Subcutaneous abdominal adipose tissue (tissue), 5 donors: ENCODE measurements around the gene PFAS.

Source experiments
- H3K27ac ChIP-seq: one replicate; pipeline ENCODE4 v1.7.0; 2013; ENCODE audit warnings: low read depth, mild to moderate bottlenecking, inconsistent platforms, low read length, moderate library complexity
- H3K27me3 ChIP-seq, 5 donors: one replicate each; pipeline ENCODE4 v1.7.0; 2013; ENCODE audit warnings: low read length in 5 of 5, inconsistent platforms in 1 of 5; ENCODE audit not compliant: control insufficient read depth in 5 of 5, insufficient read depth in 4 of 5
- H3K36me3 ChIP-seq, 5 donors: one replicate each; pipeline ENCODE4 v1.7.0; 2013; ENCODE audit warnings: low read length in 5 of 5; ENCODE audit not compliant: control insufficient read depth in 5 of 5, insufficient read depth in 5 of 5
- H3K4me1 ChIP-seq, 5 donors: one replicate each; pipeline ENCODE4 v1.7.0; 2013; ENCODE audit warnings: low read length in 5 of 5, mild to moderate bottlenecking in 3 of 5, moderate library complexity in 1 of 5; ENCODE audit not compliant: control insufficient read depth in 5 of 5, insufficient read depth in 5 of 5
- H3K4me3 ChIP-seq, 5 donors: one replicate each; pipeline ENCODE4 v1.7.0; 2013; ENCODE audit warnings: low read length in 5 of 5, low read depth in 1 of 5
- H3K9ac ChIP-seq, 5 donors: one replicate each; pipeline ENCODE4 v1.7.0; 2013; ENCODE audit warnings: low read length in 5 of 5, mild to moderate bottlenecking in 4 of 5, moderate library complexity in 3 of 5
- H3K9me3 ChIP-seq, 5 donors: one replicate each; pipeline ENCODE4 v1.7.0; 2013; ENCODE audit warnings: low read length in 5 of 5; ENCODE audit not compliant: control insufficient read depth in 5 of 5
- donor health status: healthy.
- donor health status: healthy.
- donor health status: healthy.
- donor health status: healthy.
- donor health status: healthy.

Gene PFAS

GRCh38 chr17:8221663-8222379, 27.3 kb upstream of the PFAS start:
- Histone ChIP-seq H3K9ac (peak overlapping the region; percentile 77 to 92 (median 82)), H3K27me3 (peaks cover 0 to 4% (median 0%) of the 10 kb centered on the region in 5 donors), H3K27ac (peak overlapping the region; percentile 97)

GRCh38 chr17:8222380-8222629, 26.8 kb upstream of the PFAS start:
- Histone ChIP-seq H3K36me3 (no peaks in the 10 kb centered on the region), H3K9ac (peak overlapping the region; percentile 61 to 92 (median 78)), H3K9me3 (no peaks in the 10 kb centered on the region), H3K27me3 (peaks cover 0 to 4% (median 0%) of the 10 kb centered on the region in 5 donors), H3K4me1 (peaks cover 10 to 51% (median 37%) of the 10 kb centered on the region in 5 donors), H3K4me3 (peak overlapping the region; percentile 77 to 95 (median 86)), H3K27ac (peak overlapping the region; percentile 97)

More at GRCh38 chr17:8221663-8222379, 27.3 kb upstream of the PFAS start:
- H3K36me3 ChIP-seq = no peaks in the 10 kb centered on the region
- H3K9me3 ChIP-seq = no peaks in the 10 kb centered on the region
- H3K4me3 ChIP-seq = peak overlapping the region; percentile 77 to 95 (median 86)
- peaks cover 10 to 46% (median 32%) of the 10 kb centered on the region in 5 donors for H3K4me1 ChIP-seq

GRCh38 chr17:8222630-8223355, 26.3 kb upstream of the PFAS start:
- Histone ChIP-seq H3K36me3 (peaks cover 0 to 5% (median 4%) of the 10 kb centered on the region in 5 donors), H3K4me1 (peaks cover 10 to 52% (median 38%) of the 10 kb centered on the region in 5 donors), H3K9ac (peak overlapping the region; percentile 61 to 92 (median 78)), H3K4me3 (peak overlapping the region; percentile 77 to 98 (median 86)), H3K27ac (peak overlapping the region; percentile 97), H3K27me3 (peaks cover 0 to 4% (median 0%) of the 10 kb centered on the region in 5 donors), H3K9me3 (no peaks in the 10 kb centered on the region)

- H3K4me3 ChIP-seq = peak overlapping the region; percentile 77 to 98 (median 86)
- H3K4me1 ChIP-seq = peaks cover 10 to 52% (median 38%) of the 10 kb centered on the region in 5 donors
- H3K36me3 ChIP-seq = peaks cover 0 to 12% (median 11%) of the 10 kb centered on the region in 5 donors
- H3K27me3 ChIP-seq = peaks cover 0 to 4% (median 0%) of the 10 kb centered on the region in 5 donors
- H3K9me3 ChIP-seq = no peaks in the 10 kb centered on the region
- peak overlapping the region; percentile 61 to 92 (median 78) for H3K9ac ChIP-seq
- H3K27ac ChIP-seq = peak overlapping the region; percentile 97
Observed at GRCh38 chr17:8223356-8224126, 25.5 kb upstream of the PFAS start.

- peaks cover 10 to 51% (median 37%) of the 10 kb centered on the region in 5 donors for H3K4me1 ChIP-seq
- peaks cover 0 to 4% (median 0%) of the 10 kb centered on the region in 5 donors for H3K27me3 ChIP-seq
- no peak overlapping the region for H3K4me3 ChIP-seq
- H3K9me3 ChIP-seq = no peaks in the 10 kb centered on the region
- peaks cover 0 to 28% (median 28%) of the 10 kb centered on the region in 5 donors for H3K36me3 ChIP-seq
- no peak overlapping the region for H3K27ac ChIP-seq
- H3K9ac ChIP-seq = no peak overlapping the region
Observed at GRCh38 chr17:8224891-8225812, 23.9 kb upstream of the PFAS start.

GRCh38 chr17:8225813-8226535, 23.1 kb upstream of the PFAS start:
- H3K4me3 ChIP-seq = peak overlapping the region in 4 of 5 donors; percentile 32 to 75 (median 55)
- H3K9ac ChIP-seq = peak overlapping the region in 1 of 5 donors; percentile 27
- H3K36me3 ChIP-seq = peaks cover 3 to 36% (median 35%) of the 10 kb centered on the region in 5 donors
- peaks cover 10 to 46% (median 32%) of the 10 kb centered on the region in 5 donors for H3K4me1 ChIP-seq
- H3K27ac ChIP-seq = peak overlapping the region; percentile 78
- H3K9me3 ChIP-seq = no peaks in the 10 kb centered on the region
- peaks cover 0 to 4% (median 0%) of the 10 kb centered on the region in 5 donors for H3K27me3 ChIP-seq

- Histone ChIP-seq H3K36me3 (peaks cover 3 to 44% (median 42%) of the 10 kb centered on the region in 5 donors), H3K9ac (peak overlapping the region in 4 of 5 donors; percentile 26 to 65 (median 36)), H3K4me3 (peak overlapping the region; percentile 32 to 75 (median 51)), H3K27me3 (peaks cover 0 to 4% (median 0%) of the 10 kb centered on the region in 5 donors), H3K9me3 (no peaks in the 10 kb centered on the region), H3K4me1 (peaks cover 10 to 40% (median 31%) of the 10 kb centered on the region in 5 donors), H3K27ac (peak overlapping the region; percentile 78)
Observed at GRCh38 chr17:8226536-8227237, 22.4 kb upstream of the PFAS start.

GRCh38 chr17:8227238-8227581, 21.9 kb upstream of the PFAS start:
- Histone ChIP-seq H3K9ac (peak overlapping the region in 3 of 5 donors; percentile 27 to 65 (median 44)), H3K27ac (peak overlapping the region; percentile 78), H3K4me1 (peaks cover 8 to 36% (median 29%) of the 10 kb centered on the region in 5 donors), H3K4me3 (peak overlapping the region; percentile 32 to 75 (median 51)), H3K27me3 (peaks cover 0 to 4% (median 0%) of the 10 kb centered on the region in 5 donors), H3K36me3 (peaks cover 3 to 49% (median 48%) of the 10 kb centered on the region in 5 donors), H3K9me3 (no peaks in the 10 kb centered on the region)
